ENCODE data around the gene SLC35F4. TPM values are rescaled to one million over a fixed set of nuclear protein-coding genes. Genes with fewer than 3 reads are reported as not detected.

The SLC35F4 gene
- total and polyA plus RNA-seq, 10 of the 15 experiments (the other 5 are each of a cell fraction or from before 2014, with no cell fraction given): 0.06 to 0.30 TPM; not detected in 8

DNA sequence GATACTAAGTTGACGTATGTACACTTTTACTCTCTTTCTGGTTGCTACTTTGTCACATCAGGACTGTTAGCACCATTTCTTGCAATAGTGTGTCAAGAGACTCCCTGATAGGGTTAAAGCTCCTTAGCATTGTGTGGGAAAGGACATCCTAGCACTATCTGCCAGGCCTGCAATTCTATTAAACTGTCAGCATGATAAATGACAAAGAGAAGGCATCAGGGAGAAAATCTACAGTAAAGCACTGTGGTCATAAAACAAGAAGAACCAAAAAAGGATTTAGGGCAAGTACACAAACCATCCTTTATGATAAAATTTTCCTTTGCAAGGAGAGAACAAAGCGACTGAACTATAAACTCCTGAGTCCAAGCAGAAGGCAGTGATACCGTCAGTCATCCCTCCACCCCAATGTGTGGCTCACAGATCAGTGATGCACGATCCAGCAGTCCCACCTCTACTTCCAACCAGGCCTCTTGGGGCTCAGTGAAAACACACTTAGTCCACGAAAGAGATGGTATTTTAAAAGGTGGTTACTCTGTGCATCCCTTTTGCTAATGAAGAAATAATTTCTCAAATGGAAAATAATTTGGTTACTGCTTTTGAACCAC is 31.4 kb upstream of the SLC35F4 start:
- H3K4me1 ChIP-seq (ENCODE audit: control insufficient read depth, insufficient read depth, low read length): no peaks in the 10 kb centered on the region
- BruUV-seq (replicated peaks): no TSS peak
- H3K79me2 ChIP-seq (ENCODE audit: control insufficient read depth, insufficient read depth, low read length): no peaks in the 10 kb centered on the region
- TF ChIP-seq SMC3 (IDR thresholded peaks at IDR 0.05; ENCODE audit: borderline replicate concordance, low read length): no peak
- no peak for TF ChIP-seq GABPA (IDR thresholded peaks at IDR 0.05; ENCODE audit: low read depth)
- TF ChIP-seq RB1 (IDR thresholded peaks at IDR 0.05; ENCODE audit: borderline replicate concordance): no peak
- TF ChIP-seq SRF (IDR thresholded peaks at IDR 0.05; ENCODE audit: low read depth in 2 of 2, low read length in 2 of 2): no peak
- no peak for TF ChIP-seq SMAD1 (IDR thresholded peaks at IDR 0.05; ENCODE audit: low read depth, partially characterized antibody)
- no peak for TF ChIP-seq JUNB (IDR thresholded peaks at IDR 0.05)
- TF ChIP-seq HCFC1 (IDR thresholded peaks at IDR 0.05; ENCODE audit: low read length): no peak
- TF ChIP-seq, protein P1, sequence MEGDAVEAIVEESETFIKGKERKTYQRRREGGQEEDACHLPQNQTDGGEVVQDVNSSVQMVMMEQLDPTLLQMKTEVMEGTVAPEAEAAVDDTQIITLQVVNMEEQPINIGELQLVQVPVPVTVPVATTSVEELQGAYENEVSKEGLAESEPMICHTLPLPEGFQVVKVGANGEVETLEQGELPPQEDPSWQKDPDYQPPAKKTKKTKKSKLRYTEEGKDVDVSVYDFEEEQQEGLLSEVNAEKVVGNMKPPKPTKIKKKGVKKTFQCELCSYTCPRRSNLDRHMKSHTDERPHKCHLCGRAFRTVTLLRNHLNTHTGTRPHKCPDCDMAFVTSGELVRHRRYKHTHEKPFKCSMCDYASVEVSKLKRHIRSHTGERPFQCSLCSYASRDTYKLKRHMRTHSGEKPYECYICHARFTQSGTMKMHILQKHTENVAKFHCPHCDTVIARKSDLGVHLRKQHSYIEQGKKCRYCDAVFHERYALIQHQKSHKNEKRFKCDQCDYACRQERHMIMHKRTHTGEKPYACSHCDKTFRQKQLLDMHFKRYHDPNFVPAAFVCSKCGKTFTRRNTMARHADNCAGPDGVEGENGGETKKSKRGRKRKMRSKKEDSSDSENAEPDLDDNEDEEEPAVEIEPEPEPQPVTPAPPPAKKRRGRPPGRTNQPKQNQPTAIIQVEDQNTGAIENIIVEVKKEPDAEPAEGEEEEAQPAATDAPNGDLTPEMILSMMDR (IDR thresholded peaks at IDR 0.05 in 2 of 3, conservative IDR thresholded peaks at IDR 0.05 in 1 of 3; ENCODE audit: control insufficient read depth in 2 of 3, extremely low read depth in 1 of 3, insufficient read depth in 1 of 3, low read depth in 3 of 3, low read length in 3 of 3): no peak
- no peak for TF ChIP-seq CEBPB (IDR thresholded peaks at IDR 0.05; ENCODE audit: borderline replicate concordance in 1 of 2, low read depth in 2 of 2, low read length in 2 of 2)
- no peak for TF ChIP-seq RUNX3 (IDR thresholded peaks at IDR 0.05; ENCODE audit: low read length)
- no peak for TF ChIP-seq ZZZ3 (IDR thresholded peaks at IDR 0.05; ENCODE audit: control insufficient read depth, insufficient read length, low read depth)
- TF ChIP-seq SP1 (IDR thresholded peaks at IDR 0.05; ENCODE audit: low read depth, low read length): no peak
- no peak for TF ChIP-seq SUPT20H (IDR thresholded peaks at IDR 0.05; ENCODE audit: borderline replicate concordance, control insufficient read depth, low read depth, low read length)
- no peak for TF ChIP-seq CREB1 (IDR thresholded peaks at IDR 0.05; ENCODE audit: low read depth)
- TF ChIP-seq FOXK2 (IDR thresholded peaks at IDR 0.05): no peak
- TF ChIP-seq BACH1 (IDR thresholded peaks at IDR 0.05; ENCODE audit: borderline replicate concordance): no peak
- no peaks in the 10 kb centered on the region for H3K9me3 ChIP-seq (replicated peaks; ENCODE audit: control insufficient read depth, insufficient read depth, low read length)
- DNase-seq (ENCODE audit: low read depth, low spot score) (no peak), ATAC-seq (no peak), FAIRE-seq (no peak)
- no peaks in the 10 kb centered on the region for H3K36me3 ChIP-seq (ENCODE audit: control insufficient read depth in 2 of 2, insufficient read depth in 2 of 2, low read length in 1 of 2)
- H3K4me2 ChIP-seq (ENCODE audit: control insufficient read depth, insufficient read depth): no peak overlapping the region
- 1% methylated on average over 5 of the region's 5 CpGs for WGBS (ENCODE audit: insufficient coverage, insufficient replicate concordance, low lambda C conversion rate, missing lambda C conversion rate)
- H2AFZ ChIP-seq (ENCODE audit: control insufficient read depth, low read depth, low read length): no peak overlapping the region
- ChIA-PET CTCF (no interaction called here), POLR2A (no interaction called here), RAD21 (ENCODE audit: unreplicated experiment) (no interaction called here), SMC1A (ENCODE audit: uncharacterized antibody, unreplicated experiment) (no interaction called here)
- H3K27ac ChIP-seq (ENCODE audit: control insufficient read depth, insufficient read depth): no peak overlapping the region
- intact Hi-C loops (cut with micrococcal nuclease; ENCODE audit: unreplicated experiment): no loop called here
- no peak overlapping the region for H3K9ac ChIP-seq (ENCODE audit: control insufficient read depth, insufficient read depth, low read length)
- H3K27me3 ChIP-seq (replicated peaks in 1 of 2; ENCODE audit: control insufficient read depth in 2 of 2, insufficient read depth in 2 of 2, low read length in 1 of 2): no peaks in the 10 kb centered on the region; a peak in 1 of 4 replicates
- H3K4me3 ChIP-seq: no peak overlapping the region
- H4K20me1 ChIP-seq (ENCODE audit: control insufficient read depth, insufficient read depth): no peaks in the 10 kb centered on the region
- in situ Hi-C loops (cut with MboI): no loop called here
